ENCODE results near the gene AVL9. TPM values are rescaled to one million over a fixed set of nuclear protein-coding genes. Genes with fewer than 3 reads are reported as not detected.

AVL9 gene
- total and polyA plus RNA-seq, 2 of the 13 experiments (the other 11 are each of a cell fraction or from before 2014, with no cell fraction given), result 29.9 to 48.0 TPM

GRCh38 chr7:32472015-32472414, 23.3 kb upstream of the AVL9 start:
- H2AFZ ChIP-seq (ENCODE audit: low read length), result no peak overlapping the region
- in situ Hi-C loops (cut with HindIII; ENCODE audit: extremely low pct_ligation_motif_present, low pct_unique_long_range_greater_than_20kb) (loop anchor here (10.0 kb wide), 1 partner anchor 257 kb away; no protein-coding TSS in a partner anchor), intact Hi-C loops (cut with micrococcal nuclease; ENCODE audit: unreplicated experiment) (no loop called here)
- DNase-seq (ENCODE audit: low spot score) (no peak), FAIRE-seq (no peak), ATAC-seq (no peak)
- ChIA-PET CTCF (ENCODE audit: low intra/inter-chr PET ratio, low total read pairs) (no interaction called here), POLR2A (no interaction called here)
- H3K27me3 ChIP-seq (ENCODE audit: control insufficient read depth in 1 of 2, insufficient read depth in 2 of 2, low read length in 2 of 2), result no peaks in the 10 kb centered on the region
- H3K4me1 ChIP-seq (ENCODE audit: insufficient read depth, low read length), result no peaks in the 10 kb centered on the region
- no peaks in the 10 kb centered on the region for H4K20me1 ChIP-seq (ENCODE audit: insufficient read depth, low read length)
- BruUV-seq (replicated peaks), result no TSS peak
- no peak overlapping the region for H3K9ac ChIP-seq (ENCODE audit: insufficient read depth, low read depth, low read length)
- TF ChIP-seq, protein P1, sequence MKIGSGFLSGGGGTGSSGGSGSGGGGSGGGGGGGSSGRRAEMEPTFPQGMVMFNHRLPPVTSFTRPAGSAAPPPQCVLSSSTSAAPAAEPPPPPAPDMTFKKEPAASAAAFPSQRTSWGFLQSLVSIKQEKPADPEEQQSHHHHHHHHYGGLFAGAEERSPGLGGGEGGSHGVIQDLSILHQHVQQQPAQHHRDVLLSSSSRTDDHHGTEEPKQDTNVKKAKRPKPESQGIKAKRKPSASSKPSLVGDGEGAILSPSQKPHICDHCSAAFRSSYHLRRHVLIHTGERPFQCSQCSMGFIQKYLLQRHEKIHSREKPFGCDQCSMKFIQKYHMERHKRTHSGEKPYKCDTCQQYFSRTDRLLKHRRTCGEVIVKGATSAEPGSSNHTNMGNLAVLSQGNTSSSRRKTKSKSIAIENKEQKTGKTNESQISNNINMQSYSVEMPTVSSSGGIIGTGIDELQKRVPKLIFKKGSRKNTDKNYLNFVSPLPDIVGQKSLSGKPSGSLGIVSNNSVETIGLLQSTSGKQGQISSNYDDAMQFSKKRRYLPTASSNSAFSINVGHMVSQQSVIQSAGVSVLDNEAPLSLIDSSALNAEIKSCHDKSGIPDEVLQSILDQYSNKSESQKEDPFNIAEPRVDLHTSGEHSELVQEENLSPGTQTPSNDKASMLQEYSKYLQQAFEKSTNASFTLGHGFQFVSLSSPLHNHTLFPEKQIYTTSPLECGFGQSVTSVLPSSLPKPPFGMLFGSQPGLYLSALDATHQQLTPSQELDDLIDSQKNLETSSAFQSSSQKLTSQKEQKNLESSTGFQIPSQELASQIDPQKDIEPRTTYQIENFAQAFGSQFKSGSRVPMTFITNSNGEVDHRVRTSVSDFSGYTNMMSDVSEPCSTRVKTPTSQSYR (CRISPR knock-in tag; IDR thresholded peaks at IDR 0.05; ENCODE audit: borderline replicate concordance), result no peak
- peak; percentile 49 for TF ChIP-seq CREB1 (IDR thresholded peaks at IDR 0.05)
- no peak for TF ChIP-seq CREB1 (CRISPR knock-in tag; IDR thresholded peaks at IDR 0.05)
- H3K36me3 ChIP-seq (replicated peaks in 1 of 2; ENCODE audit: control insufficient read depth in 1 of 2, insufficient read depth in 2 of 2, low read length in 2 of 2), result no peaks in the 10 kb centered on the region
- no peak overlapping the region for H3K4me2 ChIP-seq (ENCODE audit: low read depth, low read length)
- no peaks in the 10 kb centered on the region for H3K79me2 ChIP-seq (ENCODE audit: insufficient read depth, low read length)
- H3K9me3 ChIP-seq (ENCODE audit: low read length), result no peaks in the 10 kb centered on the region
- H3K27ac ChIP-seq (ENCODE audit: extremely low read length, insufficient read depth, low read length), result no peak overlapping the region
- H3K4me3 ChIP-seq (replicated peaks in 1 of 3; ENCODE audit: insufficient read depth in 1 of 3, low read depth in 2 of 3, low read length in 3 of 3), result no peak overlapping the region
- 73% methylated on average over 6 of the region's 9 CpGs for WGBS (ENCODE audit: low lambda C conversion rate)

DNA sequence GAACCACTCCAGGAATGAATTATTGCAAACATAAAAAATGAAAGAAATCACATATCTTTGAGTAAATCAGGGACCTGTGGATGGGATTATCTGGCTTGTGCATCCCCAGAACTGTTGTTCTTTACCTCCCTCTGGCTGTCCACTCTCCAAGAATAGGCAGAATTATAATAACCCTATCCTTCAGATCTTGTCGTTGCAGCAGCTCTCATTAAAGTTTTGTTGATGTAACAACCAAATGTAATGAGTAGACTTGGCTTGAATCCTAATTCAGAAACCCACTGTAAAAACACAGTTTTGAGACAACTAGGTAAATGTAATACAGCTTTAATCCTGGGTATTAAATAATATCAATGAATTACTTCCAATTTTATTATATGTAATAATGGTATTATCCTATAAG, 21.3 kb upstream of the AVL9 start:
- intact Hi-C loops (cut with micrococcal nuclease; ENCODE audit: unreplicated experiment), result no loop called here
- FAIRE-seq, result no peak
- TF ChIP-seq ZNF777 (CRISPR knock-in tag; IDR thresholded peaks at IDR 0.05), result no peak
- TF ChIP-seq ATF6 (CRISPR knock-in tag; conservative IDR thresholded peaks at IDR 0.05), result no peak
- no peak for TF ChIP-seq ZFX (CRISPR knock-in tag; IDR thresholded peaks at IDR 0.05; ENCODE audit: low read depth)
- no peak for TF ChIP-seq ZBTB38 (CRISPR knock-in tag; IDR thresholded peaks at IDR 0.05)
- no peak for TF ChIP-seq ELF4 (CRISPR knock-in tag; IDR thresholded peaks at IDR 0.05; ENCODE audit: borderline replicate concordance)
- TF ChIP-seq TCF7 (IDR thresholded peaks at IDR 0.05; ENCODE audit: low read depth), result no peak
- TF ChIP-seq ZNF552 (CRISPR knock-in tag; IDR thresholded peaks at IDR 0.05; ENCODE audit: borderline replicate concordance), result no peak
- no peak for TF ChIP-seq ZNF275 (CRISPR knock-in tag; IDR thresholded peaks at IDR 0.05; ENCODE audit: borderline replicate concordance)
- TF ChIP-seq CBX1 (IDR thresholded peaks at IDR 0.05; ENCODE audit: low read depth), result no peak
- no peak for TF ChIP-seq IKZF1 (IDR thresholded peaks at IDR 0.05)
- TF ChIP-seq PTBP1 (IDR thresholded peaks at IDR 0.05; ENCODE audit: low read depth, low read length, poor library complexity, severe bottlenecking), result no peak
- no peak for TF ChIP-seq AHR (CRISPR knock-in tag; IDR thresholded peaks at IDR 0.05)

More for the DNA sequence above, 21.3 kb upstream of the AVL9 start:
- H3K9ac ChIP-seq (ENCODE audit: insufficient read depth, low read depth, low read length), result no peak overlapping the region
- H4K20me1 ChIP-seq (ENCODE audit: insufficient read depth, low read length), result no peaks in the 10 kb centered on the region
- no peak for ATAC-seq
- no peaks in the 10 kb centered on the region for H3K79me2 ChIP-seq (ENCODE audit: insufficient read depth, low read length)
- H3K27me3 ChIP-seq (ENCODE audit: control insufficient read depth in 1 of 2, insufficient read depth in 2 of 2, low read length in 2 of 2), result no peaks in the 10 kb centered on the region
- 37% methylated on average over 1 of the region's 1 CpG for WGBS (ENCODE audit: low lambda C conversion rate)
- no peaks in the 10 kb centered on the region for H3K36me3 ChIP-seq (replicated peaks in 1 of 2; ENCODE audit: control insufficient read depth in 1 of 2, insufficient read depth in 2 of 2, low read length in 2 of 2)
- DNase-seq (ENCODE audit: low spot score), result no peak
- no peak overlapping the region for H3K4me2 ChIP-seq (ENCODE audit: low read depth, low read length)
- in situ Hi-C loops (cut with HindIII; ENCODE audit: extremely low pct_ligation_motif_present, low pct_unique_long_range_greater_than_20kb), result loop anchor here (10.0 kb wide), 1 partner anchor 259 kb away; no protein-coding TSS in a partner anchor
- H3K4me3 ChIP-seq (replicated peaks in 1 of 3; ENCODE audit: insufficient read depth in 1 of 3, low read depth in 2 of 3, low read length in 3 of 3), result no peak overlapping the region
- no peaks in the 10 kb centered on the region for H3K9me3 ChIP-seq (ENCODE audit: low read length)
- no TSS peak for BruUV-seq (replicated peaks)
- POLR2A ChIA-PET, result no interaction called here
- H2AFZ ChIP-seq (ENCODE audit: low read length), result no peak overlapping the region
- no peaks in the 10 kb centered on the region for H3K4me1 ChIP-seq (ENCODE audit: insufficient read depth, low read length)
- CTCF ChIA-PET (ENCODE audit: low intra/inter-chr PET ratio, low total read pairs), result no interaction called here
- H3K27ac ChIP-seq (ENCODE audit: extremely low read length, insufficient read depth, low read length), result no peak overlapping the region

Measured in HepG2 (cell line).